GM21528 (cell line): ENCODE results near the gene ARID3A.

Experiments used
- ATAC-seq: cut with Tn5 transposase; IDR thresholded peaks from one replicate; pipeline ENCODE4 v1.9.1; 2021; ENCODE audit warnings: mild to moderate bottlenecking, moderate library complexity; ENCODE audit not compliant: unreplicated experiment, low FRiP score

Gene ARID3A

DNA sequence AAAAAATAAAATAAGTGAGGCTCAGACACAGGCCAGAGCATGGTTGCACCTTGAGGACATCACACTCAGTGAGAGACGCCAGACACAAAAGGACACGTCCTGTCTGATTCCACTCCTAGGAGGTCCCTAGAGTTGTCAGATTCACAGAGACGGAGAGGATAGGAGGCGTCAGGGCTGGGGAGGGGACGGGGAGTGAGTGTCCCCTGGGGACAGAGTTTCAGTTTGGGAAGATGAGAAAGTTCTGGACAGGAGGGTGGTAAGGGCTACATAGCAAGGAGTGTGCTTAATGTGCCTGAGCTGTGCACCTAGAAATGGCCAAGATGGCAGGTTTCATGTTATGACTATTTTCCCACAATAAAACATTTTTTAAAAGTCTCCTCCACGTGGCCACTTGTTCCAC lies 72.2 kb downstream of the ARID3A start:
- ATAC-seq: no peak

DNA sequence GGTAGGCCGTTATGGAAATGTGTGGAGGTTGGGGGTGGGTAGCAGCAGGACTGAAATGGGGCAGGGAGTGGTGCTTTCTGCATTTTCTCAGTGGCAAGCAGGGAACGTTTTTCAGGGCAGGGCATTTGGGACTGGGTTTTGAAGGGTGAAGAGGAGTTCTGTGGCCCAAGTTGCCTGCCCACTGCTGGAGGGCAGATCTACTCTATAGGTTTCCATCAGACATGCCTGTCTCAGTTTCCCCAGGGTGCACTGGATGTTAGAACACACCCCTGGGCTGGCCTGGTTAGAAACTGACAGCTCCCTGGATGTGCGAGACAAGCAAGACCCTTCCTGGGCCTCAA lies 73.5 kb downstream of the ARID3A start:
- no peak for ATAC-seq

DNA sequence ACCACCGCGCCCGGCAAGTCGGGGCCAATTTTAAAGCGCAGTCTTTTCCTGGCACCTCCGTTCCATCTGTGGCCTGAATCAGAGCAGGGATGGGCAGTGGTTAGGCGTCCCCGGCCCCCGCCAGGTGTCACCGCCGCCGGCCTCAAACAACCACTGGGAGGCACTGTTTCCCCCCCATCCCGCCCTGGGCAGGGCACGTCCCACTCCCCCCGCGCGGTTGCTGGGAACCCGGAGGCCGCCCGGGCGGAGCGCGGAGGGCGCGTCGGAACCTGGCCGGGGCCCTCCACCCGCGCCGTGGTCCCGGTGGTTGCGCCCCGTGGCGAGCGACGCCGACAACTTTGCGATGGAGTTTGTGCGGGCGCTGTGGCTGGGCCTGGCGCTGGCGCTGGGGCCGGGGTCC lies 74.3 kb downstream of the ARID3A start, which contains the start of gene GRIN3B:
TSS of gene GRIN3B (plus strand) at position 325 of the 400 bp plus-strand sequence. CDS start at position 344, 19 bp downstream.
- ATAC-seq: no peak

DNA sequence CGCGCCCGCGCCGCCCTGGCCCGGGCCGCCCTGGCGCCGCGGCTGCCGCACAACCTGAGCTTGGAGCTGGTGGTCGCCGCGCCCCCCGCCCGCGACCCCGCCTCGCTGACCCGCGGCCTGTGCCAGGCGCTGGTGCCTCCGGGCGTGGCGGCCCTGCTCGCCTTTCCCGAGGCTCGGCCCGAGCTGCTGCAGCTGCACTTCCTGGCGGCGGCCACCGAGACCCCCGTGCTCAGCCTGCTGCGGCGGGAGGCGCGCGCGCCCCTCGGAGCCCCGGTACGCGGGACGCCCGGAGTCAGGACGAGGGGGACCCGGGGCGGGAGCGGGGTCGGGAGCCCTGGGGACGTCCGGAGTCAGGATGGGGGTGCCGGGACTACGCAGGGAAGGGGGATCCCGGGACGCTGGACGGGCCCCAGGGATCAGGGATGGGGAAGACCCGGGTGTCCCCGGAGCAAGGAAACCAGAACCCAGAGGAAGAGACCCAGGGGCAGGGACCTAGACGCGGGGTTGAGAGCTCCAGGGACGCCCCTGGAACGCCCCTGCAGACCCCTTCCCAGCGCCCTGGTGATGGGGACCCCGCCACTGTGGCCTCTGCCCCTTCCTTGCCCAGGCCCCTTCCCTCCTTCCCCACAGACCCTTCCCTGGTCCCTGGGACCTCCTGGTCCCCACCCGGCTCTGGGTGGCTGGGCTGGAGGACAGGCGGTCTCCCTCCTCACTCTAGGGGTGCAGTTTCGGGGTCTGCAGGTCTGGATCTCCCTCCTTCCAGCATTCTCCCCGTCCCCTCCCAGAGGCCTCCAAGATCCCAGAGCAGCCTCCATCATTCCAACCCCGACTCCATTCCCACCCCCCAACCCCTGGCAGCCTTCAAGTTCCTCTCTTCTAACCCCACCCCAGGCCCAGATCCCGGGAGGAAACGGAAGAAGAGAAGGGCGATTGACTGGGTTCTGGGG lies 75.0 kb downstream of the ARID3A start:
- no peak for ATAC-seq

DNA sequence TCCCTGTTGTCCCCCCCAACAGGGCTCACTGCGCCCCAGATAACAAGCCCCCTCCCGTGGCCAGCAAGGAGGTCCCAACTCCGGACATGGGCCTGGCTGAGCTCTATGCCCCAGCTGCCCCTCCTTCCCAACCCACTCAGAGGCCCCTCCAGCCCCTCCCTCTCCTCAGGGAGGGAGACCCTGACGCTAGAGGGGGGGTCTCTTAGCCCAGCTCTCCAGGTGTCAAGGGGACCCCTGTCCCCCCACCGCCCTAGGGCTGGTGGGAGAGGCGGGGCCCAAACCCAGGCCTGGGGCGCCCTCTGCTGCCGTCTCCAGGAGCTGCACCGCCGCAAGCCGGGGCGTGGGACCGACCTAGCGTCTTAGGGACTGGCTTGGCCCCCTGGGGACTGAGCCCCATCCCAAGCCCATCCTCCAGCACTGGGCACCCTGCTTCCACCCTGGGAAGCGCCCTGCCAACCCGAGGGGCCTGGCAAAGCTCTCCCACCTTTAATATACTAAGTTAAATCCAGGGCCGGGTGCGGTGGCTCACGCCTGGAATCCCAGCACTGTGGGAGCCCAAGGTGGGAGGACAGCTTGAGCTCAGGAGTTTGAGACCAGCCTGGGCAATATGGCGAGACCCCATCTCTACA lies 75.8 kb downstream of the ARID3A start:
- ATAC-seq: no peak

DNA sequence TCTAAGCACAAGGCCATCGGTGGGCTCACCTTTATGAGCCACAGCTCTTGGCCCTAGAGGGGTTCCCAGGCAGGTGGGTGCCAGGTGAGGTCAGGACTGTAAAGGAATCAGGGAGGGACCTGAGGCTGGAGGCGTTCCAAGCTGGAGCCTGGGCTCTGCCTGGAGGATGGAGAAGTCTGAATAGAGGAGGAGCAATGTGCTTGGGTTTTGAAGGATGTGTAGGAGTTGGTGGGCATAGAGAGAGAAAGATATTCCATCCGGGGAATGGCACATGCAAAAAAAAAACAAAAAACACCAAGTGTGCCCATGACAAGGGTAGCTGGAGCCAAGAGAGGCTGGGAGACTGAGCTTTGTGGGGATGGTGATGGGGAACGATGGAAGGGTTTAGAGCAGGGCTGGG lies 76.8 kb downstream of the ARID3A start:
- ATAC-seq: no peak

DNA sequence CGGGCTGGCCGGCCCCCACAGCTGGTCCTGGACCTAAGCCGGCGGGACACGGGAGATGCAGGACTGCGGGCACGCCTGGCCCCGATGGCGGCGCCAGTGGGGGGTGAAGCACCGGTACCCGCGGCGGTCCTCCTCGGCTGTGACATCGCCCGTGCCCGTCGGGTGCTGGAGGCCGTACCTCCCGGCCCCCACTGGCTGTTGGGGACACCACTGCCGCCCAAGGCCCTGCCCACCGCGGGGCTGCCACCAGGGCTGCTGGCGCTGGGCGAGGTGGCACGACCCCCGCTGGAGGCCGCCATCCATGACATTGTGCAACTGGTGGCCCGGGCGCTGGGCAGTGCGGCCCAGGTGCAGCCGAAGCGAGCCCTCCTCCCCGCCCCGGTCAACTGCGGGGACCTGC lies 77.4 kb downstream of the ARID3A start:
- ATAC-seq: no peak

DNA sequence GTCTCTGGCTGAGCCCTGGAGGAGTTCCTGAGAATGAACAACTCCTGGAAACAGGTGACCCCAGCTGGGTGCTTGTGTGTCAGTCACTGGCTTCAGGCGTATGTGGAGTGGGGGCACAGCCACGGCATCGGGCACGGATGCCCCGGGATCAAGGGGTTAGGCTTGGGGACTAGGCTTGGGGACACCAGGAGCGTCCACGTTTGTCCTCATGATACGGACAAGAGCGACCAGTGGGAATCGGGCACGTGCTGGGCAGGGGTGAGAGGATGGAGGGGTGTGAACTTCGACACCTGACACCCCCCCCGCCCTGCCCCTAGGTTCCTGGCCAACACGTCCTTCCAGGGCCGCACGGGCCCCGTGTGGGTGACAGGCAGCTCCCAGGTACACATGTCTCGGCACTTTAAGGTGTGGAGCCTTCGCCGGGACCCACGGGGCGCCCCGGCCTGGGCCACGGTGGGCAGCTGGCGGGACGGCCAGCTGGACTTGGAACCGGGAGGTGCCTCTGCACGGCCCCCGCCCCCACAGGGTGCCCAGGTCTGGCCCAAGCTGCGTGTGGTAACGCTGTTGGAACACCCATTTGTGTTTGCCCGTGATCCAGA lies 78.5 kb downstream of the ARID3A start:
- ATAC-seq: no peak

DNA sequence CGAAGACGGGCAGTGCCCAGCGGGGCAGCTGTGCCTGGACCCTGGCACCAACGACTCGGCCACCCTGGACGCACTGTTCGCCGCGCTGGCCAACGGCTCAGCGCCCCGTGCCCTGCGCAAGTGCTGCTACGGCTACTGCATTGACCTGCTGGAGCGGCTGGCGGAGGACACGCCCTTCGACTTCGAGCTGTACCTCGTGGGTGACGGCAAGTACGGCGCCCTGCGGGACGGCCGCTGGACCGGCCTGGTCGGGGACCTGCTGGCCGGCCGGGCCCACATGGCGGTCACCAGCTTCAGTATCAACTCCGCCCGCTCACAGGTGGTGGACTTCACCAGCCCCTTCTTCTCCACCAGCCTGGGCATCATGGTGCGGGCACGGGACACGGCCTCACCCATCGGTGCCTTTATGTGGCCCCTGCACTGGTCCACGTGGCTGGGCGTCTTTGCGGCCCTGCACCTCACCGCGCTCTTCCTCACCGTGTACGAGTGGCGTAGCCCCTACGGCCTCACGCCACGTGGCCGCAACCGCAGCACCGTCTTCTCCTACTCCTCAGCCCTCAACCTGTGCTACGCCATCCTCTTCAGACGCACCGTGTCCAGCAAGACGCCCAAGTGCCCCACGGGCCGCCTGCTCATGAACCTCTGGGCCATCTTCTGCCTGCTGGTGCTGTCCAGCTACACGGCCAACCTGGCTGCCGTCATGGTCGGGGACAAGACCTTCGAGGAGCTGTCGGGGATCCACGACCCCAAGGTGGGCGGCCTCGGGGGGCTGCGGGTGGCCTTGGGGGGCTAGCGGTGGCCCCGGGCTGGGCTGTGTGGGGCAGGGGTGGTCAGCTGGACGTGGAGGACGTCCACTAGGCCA lies 79.2 kb downstream of the ARID3A start:
- ATAC-seq: no peak

DNA sequence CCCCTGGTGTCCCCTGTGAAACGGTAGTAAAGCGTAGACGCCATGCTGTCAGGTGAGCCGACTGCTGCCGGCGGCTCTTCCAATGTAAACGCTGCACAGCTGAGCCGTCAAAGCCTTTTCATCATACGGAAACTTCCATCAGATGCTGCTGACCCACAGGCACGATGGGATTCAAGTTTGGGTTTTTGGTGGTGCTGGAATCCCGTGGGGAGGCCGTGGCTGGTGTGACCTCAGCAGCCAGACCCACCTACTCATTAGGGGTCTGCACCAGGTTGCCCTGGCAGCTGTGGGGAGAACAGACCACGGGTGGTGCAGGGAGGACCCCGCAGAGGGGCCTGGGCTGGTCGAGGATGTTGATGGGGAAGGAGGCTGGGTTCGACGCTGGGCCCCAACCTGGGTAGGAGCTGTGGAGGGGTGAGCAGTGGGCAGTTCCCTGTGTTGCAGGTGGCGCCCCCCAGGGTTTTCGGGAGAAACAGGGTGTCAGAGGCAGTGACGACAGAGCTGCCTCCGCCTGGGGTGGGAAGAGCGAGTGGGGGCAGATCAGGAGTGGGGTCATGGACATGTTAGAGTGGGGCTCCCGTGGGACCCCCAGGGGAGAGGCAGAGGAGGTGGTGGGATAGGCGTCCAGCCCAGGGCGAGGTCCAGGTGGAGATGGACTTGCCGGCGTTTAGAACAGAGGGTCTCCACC lies 81.0 kb downstream of the ARID3A start:
- no peak for ATAC-seq

DNA sequence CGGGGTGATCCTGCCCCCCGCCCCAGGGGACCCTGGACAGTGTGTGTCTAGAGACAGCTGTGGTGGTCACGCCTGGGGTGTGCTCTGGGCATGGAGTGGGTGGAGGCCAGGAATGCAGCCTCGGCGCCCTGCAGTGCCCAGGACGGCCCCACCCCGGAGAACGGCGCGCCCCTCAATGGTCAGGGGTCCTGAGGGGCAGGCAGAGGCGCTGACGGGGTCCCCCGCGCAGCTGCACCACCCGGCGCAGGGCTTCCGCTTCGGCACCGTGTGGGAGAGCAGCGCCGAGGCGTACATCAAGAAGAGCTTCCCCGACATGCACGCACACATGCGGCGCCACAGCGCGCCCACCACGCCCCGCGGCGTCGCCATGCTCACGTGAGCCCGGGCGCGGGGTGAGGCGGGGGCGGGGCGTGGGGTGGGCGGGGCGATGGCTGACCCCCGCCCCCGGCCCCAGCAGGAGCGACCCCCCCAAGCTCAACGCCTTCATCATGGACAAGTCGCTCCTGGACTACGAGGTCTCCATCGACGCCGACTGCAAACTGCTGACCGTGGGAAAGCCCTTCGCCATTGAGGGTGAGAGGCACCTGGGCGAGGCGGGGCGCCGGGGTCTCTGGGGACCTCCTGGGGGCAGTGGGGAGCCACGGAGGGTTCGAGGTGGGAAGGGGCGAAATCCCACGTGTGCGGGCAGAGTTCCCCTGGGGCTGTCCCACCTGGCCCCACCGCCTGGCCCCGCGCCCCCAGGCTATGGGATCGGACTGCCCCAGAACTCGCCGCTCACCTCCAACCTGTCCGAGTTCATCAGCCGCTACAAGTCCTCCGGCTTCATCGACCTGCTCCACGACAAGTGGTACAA lies 81.8 kb downstream of the ARID3A start:
- no peak for ATAC-seq

DNA sequence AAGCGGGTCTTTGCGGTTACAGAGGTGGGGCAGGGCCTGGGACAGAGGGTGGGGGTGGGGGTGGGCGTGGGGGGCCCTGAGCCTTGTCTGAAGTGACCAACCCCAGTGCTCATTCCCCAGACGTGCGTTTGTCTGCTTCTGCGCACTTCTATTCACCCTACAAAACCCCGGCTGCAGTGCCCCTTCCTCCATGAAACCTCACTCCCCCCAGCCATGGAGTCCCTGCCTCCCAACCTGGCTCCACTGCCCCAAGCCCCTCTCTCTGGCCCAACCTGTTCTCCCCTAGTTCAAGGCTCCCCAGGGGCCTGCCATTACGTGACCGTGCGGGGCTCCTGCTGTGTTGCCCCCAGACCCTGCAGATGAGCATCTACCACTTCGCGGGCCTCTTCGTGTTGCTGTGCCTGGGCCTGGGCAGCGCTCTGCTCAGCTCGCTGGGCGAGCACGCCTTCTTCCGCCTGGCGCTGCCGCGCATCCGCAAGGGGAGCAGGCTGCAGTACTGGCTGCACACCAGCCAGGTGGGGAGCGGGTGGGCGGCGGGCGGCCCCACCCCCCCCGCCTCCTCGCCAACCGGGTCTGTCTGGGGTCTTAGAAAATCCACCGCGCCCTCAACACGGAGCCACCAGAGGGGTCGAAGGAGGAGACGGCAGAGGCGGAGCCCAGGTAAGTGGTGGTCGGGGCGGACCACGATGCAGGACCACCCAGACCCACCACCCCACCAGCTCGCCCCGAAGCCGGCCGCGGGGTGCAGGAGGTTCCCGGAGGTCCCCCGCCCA lies 82.6 kb downstream of the ARID3A start:
- no peak for ATAC-seq

DNA sequence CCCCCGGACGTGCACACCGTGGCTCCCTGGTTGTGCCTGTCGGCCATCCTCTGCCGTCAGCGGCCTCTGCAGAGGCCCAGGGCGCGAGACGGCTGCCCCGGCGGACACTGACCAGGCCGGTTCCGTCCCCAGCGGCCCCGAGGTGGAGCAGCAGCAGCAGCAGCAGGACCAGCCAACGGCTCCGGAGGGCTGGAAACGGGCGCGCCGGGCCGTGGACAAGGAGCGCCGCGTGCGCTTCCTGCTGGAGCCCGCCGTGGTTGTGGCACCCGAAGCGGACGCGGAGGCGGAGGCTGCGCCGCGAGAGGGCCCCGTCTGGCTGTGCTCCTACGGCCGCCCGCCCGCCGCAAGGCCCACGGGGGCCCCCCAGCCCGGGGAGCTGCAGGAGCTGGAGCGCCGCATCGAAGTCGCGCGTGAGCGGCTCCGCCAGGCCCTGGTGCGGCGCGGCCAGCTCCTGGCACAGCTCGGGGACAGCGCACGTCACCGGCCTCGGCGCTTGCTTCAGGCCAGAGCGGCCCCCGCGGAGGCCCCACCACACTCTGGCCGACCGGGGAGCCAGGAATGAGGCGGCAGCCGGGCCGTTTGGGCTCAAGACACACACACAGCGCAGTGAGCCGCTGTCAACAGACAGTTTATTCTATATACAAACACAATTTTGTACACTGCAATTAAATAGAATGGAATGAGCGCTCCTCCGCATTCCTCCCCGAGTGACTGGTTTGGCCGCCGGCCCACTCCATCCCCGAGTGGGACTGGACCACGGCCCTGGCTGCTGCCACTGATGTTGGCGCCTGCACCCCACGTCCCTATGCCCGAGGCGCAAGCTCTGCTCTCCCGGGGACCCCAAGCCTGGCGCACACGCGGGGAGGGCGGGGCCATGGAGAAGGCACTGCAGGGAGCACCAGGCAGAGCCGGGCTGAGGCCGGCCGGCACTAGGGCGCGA lies 83.5 kb downstream of the ARID3A start:
- no peak for ATAC-seq

DNA sequence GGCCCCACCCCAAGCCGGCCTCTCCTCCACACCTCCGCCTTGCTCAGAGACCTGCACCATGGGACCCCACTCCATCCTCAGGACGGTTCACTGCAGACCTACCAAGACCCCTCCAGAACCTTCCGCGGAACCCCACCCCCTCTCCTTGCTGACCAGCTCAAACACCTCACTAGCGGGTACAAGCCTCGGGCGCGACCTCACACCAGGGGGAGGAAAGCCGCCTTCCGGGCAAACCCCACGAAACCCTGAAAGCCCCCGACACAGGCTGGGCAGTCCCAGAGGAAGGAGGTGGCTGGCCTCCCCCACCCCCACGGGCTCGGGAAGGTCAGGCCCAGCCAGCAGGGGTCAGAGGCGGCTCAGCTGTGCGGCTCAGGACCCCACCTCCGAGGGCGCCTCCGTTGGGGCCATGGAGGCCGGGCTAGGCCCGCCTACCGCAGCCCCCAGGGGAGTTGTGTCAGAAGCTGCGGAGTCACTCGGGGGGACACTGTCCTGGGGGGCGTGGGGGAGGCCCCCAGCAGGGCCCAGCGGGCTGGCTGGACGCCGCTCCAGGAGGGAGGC lies 84.2 kb downstream of the ARID3A start:
- no peak for ATAC-seq

DNA sequence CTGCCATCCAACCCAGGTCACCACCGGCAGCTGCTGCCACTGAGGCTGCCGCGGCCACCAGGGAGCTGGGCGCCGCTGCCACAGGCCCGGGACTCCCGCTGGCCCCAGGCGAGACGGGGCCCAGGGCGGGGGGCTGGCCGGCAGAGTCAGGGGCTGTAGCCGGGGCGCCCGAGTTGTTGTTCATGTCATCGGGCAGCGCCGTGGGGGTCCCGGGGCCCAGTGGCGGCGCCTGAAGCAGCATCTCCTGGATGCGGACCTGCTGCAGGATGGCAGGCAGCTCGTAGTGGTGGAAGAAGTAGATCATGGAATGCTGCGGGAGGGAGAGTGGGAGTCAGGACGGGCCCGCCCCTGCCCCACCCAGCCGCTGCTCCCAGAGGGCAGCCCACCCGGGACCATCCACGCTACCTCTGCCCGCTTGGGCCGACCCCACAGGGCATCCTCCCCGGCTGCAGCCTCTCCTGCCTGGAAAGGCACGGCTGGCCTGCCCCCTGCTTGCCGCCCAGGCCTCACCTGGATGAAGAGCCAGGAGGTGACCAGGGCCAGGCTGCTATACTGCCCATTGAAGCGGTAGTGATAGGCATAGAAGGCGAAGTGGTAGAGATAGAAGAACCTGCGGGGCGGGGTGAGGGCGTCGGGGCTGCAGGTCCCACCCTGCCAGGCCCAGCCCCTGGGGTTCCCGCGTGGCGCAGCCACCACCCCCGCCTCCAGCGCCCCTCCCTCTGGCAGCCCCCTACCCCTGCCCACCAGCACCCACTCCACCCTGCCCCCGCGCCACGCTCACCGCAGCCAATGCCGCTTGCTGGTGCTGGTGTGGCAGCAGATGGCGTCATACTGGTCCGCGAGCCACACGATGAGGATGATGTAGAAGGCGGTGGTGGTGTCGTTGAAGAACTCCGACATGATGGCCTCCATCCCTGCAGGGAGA lies 85.0 kb downstream of the ARID3A start:
- no peak for ATAC-seq

DNA sequence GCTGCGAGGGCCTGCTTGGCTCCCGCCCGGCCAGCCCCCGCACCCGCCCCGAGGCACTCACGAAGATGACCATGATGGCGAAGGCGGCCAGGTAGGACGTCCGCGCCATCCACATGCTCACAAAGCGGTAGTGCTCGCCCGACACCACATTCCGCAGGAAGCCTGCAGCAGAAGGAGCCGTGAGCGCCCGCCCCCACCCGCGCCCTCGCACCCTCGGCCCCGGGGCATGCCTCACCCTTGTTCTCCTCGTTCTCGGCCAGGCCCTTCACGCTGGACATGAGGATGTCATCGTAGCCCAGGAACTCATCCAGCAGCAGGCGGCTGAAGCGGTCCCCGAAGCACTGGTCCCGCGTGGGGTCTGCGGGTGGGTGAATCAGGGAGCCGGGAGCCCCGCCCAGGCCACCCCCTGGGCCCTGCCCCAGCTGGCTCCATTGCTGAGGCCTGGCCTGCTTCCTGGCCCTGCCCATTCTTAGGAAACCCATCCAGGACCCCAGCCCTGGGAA lies 86.0 kb downstream of the ARID3A start:
- ATAC-seq: no peak
